GM06990 (cell line): ENCODE measurements around the gene CYP2D6.
"Not testable (repeated sequence)": the region's sequence is repeated elsewhere in the genome, so short reads cannot be mapped to it uniquely, and the experiment has no call there.

Source experiments
- DNase-seq: peaks from one replicate; pipeline ENCODE4 v3.0.0-alpha.2; 2011; ENCODE audit not compliant: insufficient read length; ENCODE audit errors: extremely low read depth
- H3K27me3 ChIP-seq: replicated peaks from 2 replicates; pipeline ENCODE4 v1.6.0; 2011; ENCODE audit warnings: low read length; ENCODE audit not compliant: control insufficient read depth, insufficient read depth
- H3K36me3 ChIP-seq: 2 replicates; pipeline ENCODE4 v1.5.1; 2011; ENCODE audit warnings: low read length; ENCODE audit not compliant: control insufficient read depth, insufficient read depth
- H3K4me3 ChIP-seq: replicated peaks from 2 replicates; pipeline ENCODE4 v1.5.1; 2011; ENCODE audit warnings: low read depth, mild to moderate bottlenecking, control low read depth, low read length
- TF ChIP-seq, protein P1 (sequence below): IDR thresholded peaks from 2 replicates; pipeline ENCODE4 v1.5.1; 2011; ENCODE audit warnings: low read length, control low read depth, mild to moderate bottlenecking, inconsistent platforms; ENCODE audit not compliant: insufficient read depth, poor library complexity, severe bottlenecking

The CYP2D6 gene

GRCh38 chr22:42128007-42128406 lies 2.6 kb downstream of the CYP2D6 start:
- H3K4me3 ChIP-seq, DNase-seq, H3K27me3 ChIP-seq, H3K36me3 ChIP-seq: not testable (repeated sequence)

DNA sequence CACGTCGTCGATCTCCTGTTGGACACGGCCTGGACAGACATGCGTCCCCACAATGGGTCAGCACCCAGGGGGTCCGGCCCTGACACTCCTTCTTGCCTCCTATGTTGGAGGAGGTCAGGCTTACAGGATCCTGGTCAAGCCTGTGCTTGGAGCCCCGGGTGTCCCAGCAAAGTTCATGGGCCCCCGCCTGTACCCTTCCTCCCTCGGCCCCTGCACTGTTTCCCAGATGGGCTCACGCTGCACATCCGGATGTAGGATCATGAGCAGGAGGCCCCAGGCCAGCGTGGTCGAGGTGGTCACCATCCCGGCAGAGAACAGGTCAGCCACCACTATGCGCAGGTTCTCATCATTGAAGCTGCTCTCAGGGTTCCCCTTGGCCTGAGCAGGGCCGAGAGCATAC lies 3.0 kb downstream of the CYP2D6 start:
- no peaks in the 10 kb centered on the region for H3K27me3 ChIP-seq

GRCh38 chr22:42123529-42123928 lies 7.1 kb downstream of the CYP2D6 start:
- not testable (repeated sequence) for H3K4me3 ChIP-seq, H3K36me3 ChIP-seq, H3K27me3 ChIP-seq, DNase-seq

More for the DNA sequence above, 3.0 kb downstream of the CYP2D6 start:
- no peak overlapping the region for H3K4me3 ChIP-seq
- DNase-seq, result no peak
- no peaks in the 10 kb centered on the region for H3K36me3 ChIP-seq
- TF ChIP-seq, protein P1, sequence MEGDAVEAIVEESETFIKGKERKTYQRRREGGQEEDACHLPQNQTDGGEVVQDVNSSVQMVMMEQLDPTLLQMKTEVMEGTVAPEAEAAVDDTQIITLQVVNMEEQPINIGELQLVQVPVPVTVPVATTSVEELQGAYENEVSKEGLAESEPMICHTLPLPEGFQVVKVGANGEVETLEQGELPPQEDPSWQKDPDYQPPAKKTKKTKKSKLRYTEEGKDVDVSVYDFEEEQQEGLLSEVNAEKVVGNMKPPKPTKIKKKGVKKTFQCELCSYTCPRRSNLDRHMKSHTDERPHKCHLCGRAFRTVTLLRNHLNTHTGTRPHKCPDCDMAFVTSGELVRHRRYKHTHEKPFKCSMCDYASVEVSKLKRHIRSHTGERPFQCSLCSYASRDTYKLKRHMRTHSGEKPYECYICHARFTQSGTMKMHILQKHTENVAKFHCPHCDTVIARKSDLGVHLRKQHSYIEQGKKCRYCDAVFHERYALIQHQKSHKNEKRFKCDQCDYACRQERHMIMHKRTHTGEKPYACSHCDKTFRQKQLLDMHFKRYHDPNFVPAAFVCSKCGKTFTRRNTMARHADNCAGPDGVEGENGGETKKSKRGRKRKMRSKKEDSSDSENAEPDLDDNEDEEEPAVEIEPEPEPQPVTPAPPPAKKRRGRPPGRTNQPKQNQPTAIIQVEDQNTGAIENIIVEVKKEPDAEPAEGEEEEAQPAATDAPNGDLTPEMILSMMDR, result no peak

DNA sequence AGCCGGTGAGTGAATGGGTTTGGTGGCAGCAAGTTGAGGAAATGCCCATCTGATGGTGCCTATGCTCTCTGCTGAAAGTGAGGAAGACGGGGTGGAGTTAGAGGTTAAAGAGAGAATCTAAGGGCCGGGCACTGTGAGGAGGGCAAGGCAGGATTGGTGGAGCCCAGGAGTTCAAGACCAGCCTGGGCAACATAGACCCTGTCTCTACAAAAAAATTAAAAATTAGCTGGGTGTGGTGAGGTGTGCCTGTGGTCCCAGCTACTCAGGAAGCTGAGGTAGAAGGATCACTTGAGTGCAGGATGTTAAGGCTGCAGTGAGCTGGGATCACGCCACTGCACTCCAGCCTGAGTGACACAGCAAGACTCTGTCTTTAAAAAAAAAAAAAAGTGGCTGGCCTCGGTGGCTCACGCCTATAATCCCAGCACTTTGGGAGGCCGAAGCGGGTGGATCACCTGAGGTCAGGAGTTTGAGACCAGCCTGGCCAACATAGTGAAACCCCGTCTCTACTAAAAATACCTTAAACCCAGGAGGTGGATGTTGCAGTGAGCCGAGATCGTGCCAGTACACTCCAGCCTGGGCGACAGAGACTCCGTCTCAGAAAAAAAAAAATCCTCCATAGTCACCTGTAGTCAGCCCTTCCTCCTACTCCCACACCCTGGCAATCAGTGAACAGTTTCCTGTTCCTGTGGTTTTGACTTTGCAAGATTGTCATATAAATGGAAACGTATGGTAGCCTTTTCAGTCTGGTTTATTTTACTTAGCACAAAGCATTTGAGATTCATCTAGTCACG lies 10.2 kb downstream of the CYP2D6 start:
- H3K4me3 ChIP-seq, H3K27me3 ChIP-seq, DNase-seq, H3K36me3 ChIP-seq: not testable (repeated sequence)

DNA sequence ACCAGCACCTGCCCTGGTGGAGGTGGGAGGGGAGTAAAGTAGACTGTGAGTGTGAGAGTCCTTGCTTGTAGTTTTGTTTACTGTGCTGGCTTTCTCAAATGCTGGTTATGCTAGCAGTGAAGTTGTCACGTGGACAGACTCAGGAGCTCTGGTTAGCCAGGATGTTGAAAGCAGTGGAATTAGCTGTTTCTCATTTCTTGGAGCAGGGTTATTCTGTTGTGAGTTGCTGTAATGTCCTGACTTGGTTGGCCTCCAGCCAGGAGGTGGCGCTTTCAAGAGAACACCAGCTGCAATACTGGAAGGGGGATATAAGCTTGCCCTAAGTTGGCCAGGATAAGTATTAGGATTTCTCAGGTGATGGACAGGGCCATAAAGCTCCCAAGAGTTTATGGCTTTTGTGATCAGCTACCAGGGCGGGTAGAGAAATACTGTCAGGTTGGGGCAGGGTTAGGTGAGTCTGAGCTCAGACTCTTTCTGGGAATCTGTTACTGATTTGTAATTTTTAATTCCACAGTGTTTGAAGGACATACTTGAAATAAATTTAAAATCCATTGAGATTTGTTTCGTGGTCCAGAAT lies 13.7 kb downstream of the CYP2D6 start:
- TF ChIP-seq, protein P1, result peak; percentile 12
- no peak overlapping the region for H3K4me3 ChIP-seq
- H3K27me3 ChIP-seq, result no peaks in the 10 kb centered on the region
- DNase-seq, result no peak
- no peaks in the 10 kb centered on the region for H3K36me3 ChIP-seq

DNA sequence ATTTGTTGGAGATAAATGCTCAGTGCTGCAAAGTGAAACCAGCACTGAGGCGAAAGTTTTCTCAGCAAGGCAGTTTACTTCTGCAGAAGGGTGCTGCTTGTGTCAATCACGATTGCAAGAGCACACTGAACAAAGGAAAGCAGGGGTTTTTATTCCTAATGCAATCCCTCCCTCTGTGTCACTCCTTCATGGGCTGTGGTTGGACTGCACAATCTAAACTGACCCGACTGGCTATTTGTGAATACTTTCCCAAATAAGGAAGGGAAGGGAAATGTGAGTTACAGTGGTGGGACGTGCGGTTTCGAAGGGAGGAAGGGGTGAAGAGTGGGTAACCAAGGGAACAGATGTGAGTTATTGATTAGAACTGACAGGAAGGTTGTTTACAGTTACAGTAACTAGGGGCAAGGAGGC lies 15.2 kb downstream of the CYP2D6 start:
- not testable (repeated sequence) for H3K36me3 ChIP-seq, DNase-seq, H3K4me3 ChIP-seq, H3K27me3 ChIP-seq

GRCh38 chr22:42114721-42115120 lies 15.9 kb downstream of the CYP2D6 start:
- Histone ChIP-seq H3K27me3 (no peaks in the 10 kb centered on the region), H3K4me3 (no peak overlapping the region), H3K36me3 (no peaks in the 10 kb centered on the region)
- TF ChIP-seq, protein P1, result peak; percentile 12
- no peak for DNase-seq
